CD4-positive, alpha-beta T cell (primary cell): ENCODE data around the gene ARID1A. TPM values are rescaled to one million over a fixed set of nuclear protein-coding genes. Genes with fewer than 3 reads are reported as not detected.

Source experiments
- ATAC-seq: fragments of 200-7000 bp; cut with Tn5 transposase; one replicate; pipeline ENCODE4 v1.10.0; 2022; ENCODE audit warnings: mild to moderate bottlenecking; ENCODE audit not compliant: poor library complexity
- CTCF ChIA-PET: fragments of 350-600 bp; sonication (Branson Sonifier 250); formaldehyde crosslinking; loops from one replicate; lab custom pipeline; 2021; ENCODE audit warnings: antibody characterized with exemption, inconsistent platforms; lab: Charles Lee
- POLR2A ChIA-PET: fragments of 350-600 bp; sonication (Branson Sonifier 250); formaldehyde crosslinking; loops from one replicate; lab custom pipeline; 2021; ENCODE audit warnings: antibody characterized with exemption, inconsistent platforms; lab: Charles Lee
- DNase-seq, 14 experiments: peaks; one replicate each; pipeline ENCODE4 v3.0.0-alpha.2; 2013 to 2020; ENCODE audit warnings: mixed read lengths in 2 of 14
- H3K27ac ChIP-seq, 2 donors: one replicate each; pipeline versions ENCODE4 v1.5.1 to v1.7.0; 2013; ENCODE audit warnings: low read length in 2 of 2, low read depth in 1 of 2, mild to moderate bottlenecking in 1 of 2
- H3K27me3 ChIP-seq, 2 experiments: 1 replicate in 1 of 2; 2 replicates in 1 of 2; pipeline versions ENCODE4 v1.6.1 to v1.7.0; 2013; ENCODE audit warnings: low read length in 2 of 2, control low read depth in 1 of 2, mild to moderate bottlenecking in 1 of 2, moderate library complexity in 1 of 2; ENCODE audit not compliant: insufficient read depth in 2 of 2, control insufficient read depth in 1 of 2
- H3K36me3 ChIP-seq: one replicate; pipeline ENCODE4 v1.6.1; 2013; ENCODE audit warnings: low read length, control low read depth; ENCODE audit not compliant: insufficient read depth
- H3K4me1 ChIP-seq: one replicate; pipeline ENCODE4 v1.6.1; 2013; ENCODE audit warnings: low read length, control low read depth; ENCODE audit not compliant: insufficient read depth
- H3K4me3 ChIP-seq: one replicate; pipeline ENCODE4 v1.5.1; 2013; ENCODE audit warnings: mild to moderate bottlenecking, low read length, moderate library complexity
- H3K9me3 ChIP-seq, 2 experiments: 1 replicate in 1 of 2; 2 replicates in 1 of 2; pipeline versions ENCODE4 v1.6.1 to v1.7.0; 2013; ENCODE audit warnings: low read length in 2 of 2, mild to moderate bottlenecking in 2 of 2, control low read depth in 1 of 2, moderate library complexity in 1 of 2; ENCODE audit not compliant: control insufficient read depth in 1 of 2, insufficient read depth in 1 of 2
- H3K27ac Mint-ChIP-seq: one replicate; pipeline ENCODE4 v1.8.0; 2020; ENCODE audit warnings: mixed read lengths
- H3K27me3 Mint-ChIP-seq: one replicate; pipeline ENCODE4 v1.8.0; 2021; ENCODE audit warnings: mixed read lengths
- H3K36me3 Mint-ChIP-seq: one replicate; pipeline ENCODE4 v1.8.0; 2021; ENCODE audit warnings: low read depth, mixed read lengths
- H3K4me1 Mint-ChIP-seq: one replicate; pipeline ENCODE4 v1.8.0; 2021; ENCODE audit warnings: low read depth, mixed read lengths
- H3K4me3 Mint-ChIP-seq: one replicate; pipeline ENCODE4 v1.8.0; 2020; ENCODE audit warnings: mild to moderate bottlenecking, mixed read lengths
- H3K9me3 Mint-ChIP-seq: one replicate; pipeline ENCODE4 v1.8.0; 2020; ENCODE audit warnings: mixed read lengths
- intact Hi-C, 2 experiments: fragments of 100-400 bp; cut with DNase I in 1 of 2; cut with micrococcal nuclease in 1 of 2; formaldehyde crosslinking; loops; one replicate each; pipeline versions ENCODE4 v1.15.1 to v1.9.0; 2023 to 2025; cut with DNase I, micrococcal nuclease
- total RNA-seq, 174 experiments: library from RNA in 2 of 174; stranded (reverse) in 2 of 174; gene quantifications; one replicate each; pipeline ENCODE4 v1.2.3 and lab custom pipeline; 2021 to 2026
- TF ChIP-seq, protein P1 (sequence below): fragments of 200-600 bp; IDR thresholded peaks from one replicate; pipeline ENCODE4 v1.8.0; 2022; ENCODE audit warnings: antibody characterized with exemption, mild to moderate bottlenecking

The ARID1A gene
- total RNA-seq, 2 experiments from 2014 or later: 102 to 103 TPM

DNA sequence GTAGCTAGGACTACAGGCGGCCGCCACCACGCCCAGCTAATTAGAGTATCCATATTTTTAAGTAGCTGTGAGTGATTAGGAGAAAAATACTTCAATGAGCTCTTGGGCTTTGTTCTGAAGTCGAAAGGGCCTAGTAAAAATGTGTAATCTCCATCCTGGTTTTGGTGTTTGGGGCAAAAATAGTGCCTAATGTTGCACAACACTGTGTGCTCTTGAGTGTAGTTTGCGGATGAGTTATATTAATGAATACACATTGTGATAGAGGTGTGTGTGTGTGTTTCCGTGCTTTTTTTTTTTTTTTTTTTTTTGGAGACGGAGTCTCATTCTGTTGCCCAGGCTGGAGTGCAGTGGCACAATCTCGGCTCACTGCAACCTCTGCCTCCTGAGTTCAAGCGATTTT, 6.3 kb upstream of the ARID1A start:
- Mint-ChIP-seq H3K27me3 (no peaks in the 10 kb centered on the region), H3K4me1 (peaks cover 32% of the 10 kb centered on the region), H3K9me3 (no peaks in the 10 kb centered on the region), H3K36me3 (peaks cover 7% of the 10 kb centered on the region), H3K27ac (peak overlapping the region; percentile 21), H3K4me3 (no peak overlapping the region)
- no peaks in the 10 kb centered on the region for H3K9me3 ChIP-seq
- ATAC-seq (no peak), DNase-seq (no peak)
- intact Hi-C loops: no loop called here
- no peak overlapping the region for H3K4me3 ChIP-seq
- no peaks in the 10 kb centered on the region for H3K27me3 ChIP-seq
- no peaks in the 10 kb centered on the region for H3K36me3 ChIP-seq
- H3K4me1 ChIP-seq: peaks cover 22% of the 10 kb centered on the region
- CTCF ChIA-PET: interaction anchor here (6.1 kb wide), 1 partner anchor 13 kb away, joined by 55 read pairs; no protein-coding TSS in a partner anchor
- no peak overlapping the region for H3K27ac ChIP-seq
- POLR2A ChIA-PET: interaction anchor here (1.0 kb wide), 1 partner anchor 12 kb away, joined by 3 read pairs; no protein-coding TSS in a partner anchor
- TF ChIP-seq, protein P1, sequence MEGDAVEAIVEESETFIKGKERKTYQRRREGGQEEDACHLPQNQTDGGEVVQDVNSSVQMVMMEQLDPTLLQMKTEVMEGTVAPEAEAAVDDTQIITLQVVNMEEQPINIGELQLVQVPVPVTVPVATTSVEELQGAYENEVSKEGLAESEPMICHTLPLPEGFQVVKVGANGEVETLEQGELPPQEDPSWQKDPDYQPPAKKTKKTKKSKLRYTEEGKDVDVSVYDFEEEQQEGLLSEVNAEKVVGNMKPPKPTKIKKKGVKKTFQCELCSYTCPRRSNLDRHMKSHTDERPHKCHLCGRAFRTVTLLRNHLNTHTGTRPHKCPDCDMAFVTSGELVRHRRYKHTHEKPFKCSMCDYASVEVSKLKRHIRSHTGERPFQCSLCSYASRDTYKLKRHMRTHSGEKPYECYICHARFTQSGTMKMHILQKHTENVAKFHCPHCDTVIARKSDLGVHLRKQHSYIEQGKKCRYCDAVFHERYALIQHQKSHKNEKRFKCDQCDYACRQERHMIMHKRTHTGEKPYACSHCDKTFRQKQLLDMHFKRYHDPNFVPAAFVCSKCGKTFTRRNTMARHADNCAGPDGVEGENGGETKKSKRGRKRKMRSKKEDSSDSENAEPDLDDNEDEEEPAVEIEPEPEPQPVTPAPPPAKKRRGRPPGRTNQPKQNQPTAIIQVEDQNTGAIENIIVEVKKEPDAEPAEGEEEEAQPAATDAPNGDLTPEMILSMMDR: no peak

DNA sequence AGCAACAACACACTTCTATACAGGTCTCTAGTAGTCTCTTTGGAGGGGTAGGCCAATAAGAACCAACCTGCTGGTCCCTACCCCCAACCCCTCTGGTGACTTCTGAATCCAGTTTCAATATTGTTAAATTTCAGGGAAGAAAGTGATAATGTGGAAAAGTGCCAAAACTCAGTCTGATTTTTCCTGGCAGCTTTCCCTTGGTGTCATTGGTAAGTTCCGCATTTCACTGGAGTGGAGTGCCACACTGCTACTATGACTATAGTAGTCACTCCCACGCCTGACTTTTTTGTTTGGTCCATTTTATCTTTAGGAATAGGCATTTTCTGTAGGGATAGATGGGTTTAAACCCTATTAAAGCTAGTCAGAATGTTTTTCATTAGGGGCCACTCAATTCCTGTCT, 5.7 kb upstream of the ARID1A start:
- Mint-ChIP-seq H3K4me1 (peaks cover 38% of the 10 kb centered on the region), H3K9me3 (no peaks in the 10 kb centered on the region), H3K36me3 (peaks cover 7% of the 10 kb centered on the region), H3K27me3 (no peaks in the 10 kb centered on the region), H3K27ac (peak overlapping the region; percentile 21), H3K4me3 (peak overlapping the region; percentile 1)
- H3K36me3 ChIP-seq: no peaks in the 10 kb centered on the region
- no peak overlapping the region for H3K4me3 ChIP-seq
- TF ChIP-seq, protein P1: no peak
- H3K9me3 ChIP-seq: no peaks in the 10 kb centered on the region
- DNase-seq (no peak), ATAC-seq (no peak)
- H3K4me1 ChIP-seq: peaks cover 29% of the 10 kb centered on the region
- CTCF ChIA-PET: interaction anchor here (5.1 to 6.1 kb wide), 2 partner anchors 13 to 99 kb away, joined by 47 to 55 read pairs; partner anchors contain the start of gene PIGV
- intact Hi-C loops: loop anchor here in 1 of 2 experiments (5.0 kb wide), 1 partner anchor 88 kb away; no protein-coding TSS in a partner anchor
- H3K27ac ChIP-seq: no peak overlapping the region
- no peaks in the 10 kb centered on the region for H3K27me3 ChIP-seq
- POLR2A ChIA-PET: no interaction called here

DNA sequence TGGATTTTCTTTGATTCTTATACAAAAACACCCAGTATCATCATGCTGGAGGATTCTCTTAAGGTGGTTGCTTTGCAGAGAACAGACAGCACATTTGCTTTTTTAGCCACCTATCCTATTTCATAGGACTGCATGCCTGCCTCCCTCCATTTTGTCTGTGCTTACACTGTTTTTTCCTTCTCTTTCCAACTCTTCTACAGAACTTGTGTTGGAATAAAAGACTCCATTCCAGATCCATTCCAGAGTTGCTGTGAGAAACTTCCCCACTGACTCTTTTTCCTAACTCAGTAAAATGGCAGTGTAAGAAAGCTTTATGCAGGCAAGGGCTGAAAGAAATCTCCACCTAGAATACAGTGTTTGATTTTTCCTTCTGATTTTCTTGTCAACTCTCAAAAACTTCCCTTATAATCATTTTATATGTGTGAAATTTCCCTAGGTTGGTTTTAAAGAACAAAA, 5.2 kb upstream of the ARID1A start:
- Histone ChIP-seq H3K4me3 (no peak overlapping the region), H3K9me3 (no peaks in the 10 kb centered on the region), H3K27ac (no peak overlapping the region), H3K4me1 (peaks cover 31% of the 10 kb centered on the region), H3K36me3 (no peaks in the 10 kb centered on the region), H3K27me3 (no peaks in the 10 kb centered on the region)
- CTCF ChIA-PET: interaction anchor here (3.0 to 6.1 kb wide), 3 partner anchors 14 to 98 kb away, joined by 20 to 55 read pairs (median 47); partner anchors contain the start of gene PIGV
- H3K27me3 Mint-ChIP-seq: no peaks in the 10 kb centered on the region
- H3K9me3 Mint-ChIP-seq: no peaks in the 10 kb centered on the region
- no peak for ATAC-seq
- intact Hi-C loops: loop anchor here in 1 of 2 experiments (5.0 kb wide), 1 partner anchor 88 kb away; no protein-coding TSS in a partner anchor
- TF ChIP-seq, protein P1: no peak
- H3K4me3 Mint-ChIP-seq: peak overlapping the region; percentile 35
- POLR2A ChIA-PET: interaction anchor here (3.5 kb wide), 1 partner anchor 38 kb away, joined by 29 read pairs; no protein-coding TSS in a partner anchor
- no peak overlapping the region for H3K27ac Mint-ChIP-seq
- peaks cover 38% of the 10 kb centered on the region for H3K4me1 Mint-ChIP-seq
- peaks cover 7% of the 10 kb centered on the region for H3K36me3 Mint-ChIP-seq
- no peak for DNase-seq
